BE2C (cell line): Measurements from ENCODE around the gene OSBPL6.
A peak's percentile ranks its signal among the peaks of the same experiment; 100 is the strongest.
"Not testable (repeated sequence)": the region's sequence is repeated elsewhere in the genome, so short reads cannot be mapped to it uniquely, and the experiment has no call there.

Source experiments
- DNase-seq: peaks from one replicate; pipeline ENCODE4 v3.0.0-alpha.2; 2020
- H3K27me3 ChIP-seq: fragments of 250-450 bp; sonication (Bioruptor Pico); 2 replicates; pipeline ENCODE4 v1.5.1; 2020; ENCODE audit warnings: mild to moderate bottlenecking
- H3K36me3 ChIP-seq: fragments of 250-450 bp; sonication (Bioruptor Pico); 2 replicates; pipeline ENCODE4 v1.5.1; 2020; ENCODE audit warnings: mild to moderate bottlenecking
- H3K4me1 ChIP-seq: fragments of 250-450 bp; sonication (Bioruptor Pico); 2 replicates; pipeline ENCODE4 v1.5.1; 2020
- H3K4me3 ChIP-seq: 2 replicates; pipeline ENCODE4 v1.5.1; 2011; ENCODE audit warnings: low read depth, low read length
- H3K9me3 ChIP-seq: fragments of 250-450 bp; sonication (Bioruptor Pico); 2 replicates; pipeline ENCODE4 v1.5.1; 2020
- TF ChIP-seq, protein P1 (sequence below): IDR thresholded peaks from 2 replicates; pipeline ENCODE4 v1.5.1; 2012; ENCODE audit warnings: mild to moderate bottlenecking, low read depth, low read length

The OSBPL6 gene

GRCh38 chr2:178403671-178404306 lies 209.5 kb downstream of the OSBPL6 start:
- Histone ChIP-seq H3K9me3 (no peaks in the 10 kb centered on the region), H3K4me3 (no peak overlapping the region), H3K36me3 (no peaks in the 10 kb centered on the region), H3K27me3 (no peaks in the 10 kb centered on the region), H3K4me1 (no peaks in the 10 kb centered on the region)
- no peak for DNase-seq
- TF ChIP-seq, protein P1, sequence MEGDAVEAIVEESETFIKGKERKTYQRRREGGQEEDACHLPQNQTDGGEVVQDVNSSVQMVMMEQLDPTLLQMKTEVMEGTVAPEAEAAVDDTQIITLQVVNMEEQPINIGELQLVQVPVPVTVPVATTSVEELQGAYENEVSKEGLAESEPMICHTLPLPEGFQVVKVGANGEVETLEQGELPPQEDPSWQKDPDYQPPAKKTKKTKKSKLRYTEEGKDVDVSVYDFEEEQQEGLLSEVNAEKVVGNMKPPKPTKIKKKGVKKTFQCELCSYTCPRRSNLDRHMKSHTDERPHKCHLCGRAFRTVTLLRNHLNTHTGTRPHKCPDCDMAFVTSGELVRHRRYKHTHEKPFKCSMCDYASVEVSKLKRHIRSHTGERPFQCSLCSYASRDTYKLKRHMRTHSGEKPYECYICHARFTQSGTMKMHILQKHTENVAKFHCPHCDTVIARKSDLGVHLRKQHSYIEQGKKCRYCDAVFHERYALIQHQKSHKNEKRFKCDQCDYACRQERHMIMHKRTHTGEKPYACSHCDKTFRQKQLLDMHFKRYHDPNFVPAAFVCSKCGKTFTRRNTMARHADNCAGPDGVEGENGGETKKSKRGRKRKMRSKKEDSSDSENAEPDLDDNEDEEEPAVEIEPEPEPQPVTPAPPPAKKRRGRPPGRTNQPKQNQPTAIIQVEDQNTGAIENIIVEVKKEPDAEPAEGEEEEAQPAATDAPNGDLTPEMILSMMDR = no peak

- TF ChIP-seq, protein P1 = no peak
- Histone ChIP-seq H3K9me3 (no peaks in the 10 kb centered on the region), H3K36me3 (no peaks in the 10 kb centered on the region), H3K4me3 (no peak overlapping the region), H3K4me1 (no peaks in the 10 kb centered on the region), H3K27me3 (no peaks in the 10 kb centered on the region)
- no peak for DNase-seq
These were observed 210.1 kb downstream of the OSBPL6 start for GRCh38 chr2:178404368-178404767.

- TF ChIP-seq, protein P1 = no peak
- no peaks in the 10 kb centered on the region for H3K36me3 ChIP-seq
These were observed 214.9 kb downstream of the OSBPL6 start for GRCh38 chr2:178409261-178409660.

GRCh38 chr2:178412047-178412446 lies 217.7 kb downstream of the OSBPL6 start:
- H3K27me3 ChIP-seq = no peaks in the 10 kb centered on the region
- no peaks in the 10 kb centered on the region for H3K36me3 ChIP-seq
- no peaks in the 10 kb centered on the region for H3K9me3 ChIP-seq
- H3K4me3 ChIP-seq = no peak overlapping the region
- H3K4me1 ChIP-seq = peaks cover 3% of the 10 kb centered on the region; the same call in 1 of the 2 replicates
- DNase-seq = no peak
- TF ChIP-seq, protein P1 = no peak

More at GRCh38 chr2:178409261-178409660, 214.9 kb downstream of the OSBPL6 start:
- no peaks in the 10 kb centered on the region for H3K4me1 ChIP-seq
- DNase-seq = no peak
- H3K27me3 ChIP-seq = no peaks in the 10 kb centered on the region
- no peaks in the 10 kb centered on the region for H3K9me3 ChIP-seq
- H3K4me3 ChIP-seq = no peak overlapping the region

DNA sequence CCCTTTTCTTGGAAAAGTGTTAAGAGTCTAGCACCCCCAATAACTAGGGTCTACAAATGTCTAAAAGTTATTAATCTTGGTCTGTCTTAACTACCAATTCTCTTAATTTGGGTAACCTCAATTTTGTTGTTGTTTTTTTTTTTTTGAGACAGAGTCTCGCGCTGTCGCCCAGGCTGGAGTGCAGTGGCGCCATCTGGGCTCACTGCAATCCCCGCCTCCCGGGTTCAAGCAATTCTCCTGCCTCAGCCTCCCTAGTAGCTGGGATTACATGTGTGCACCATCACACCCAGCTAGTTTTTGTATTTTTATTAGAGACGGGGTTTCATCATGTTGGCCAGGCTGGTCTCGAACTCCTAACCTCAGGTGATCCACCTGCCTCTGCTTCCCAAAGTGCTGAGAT lies 218.1 kb downstream of the OSBPL6 start:
- H3K4me1 ChIP-seq, H3K27me3 ChIP-seq, H3K4me3 ChIP-seq, H3K36me3 ChIP-seq, DNase-seq, H3K9me3 ChIP-seq: not testable (repeated sequence)

GRCh38 chr2:178413472-178414265 lies 219.4 kb downstream of the OSBPL6 start:
- Histone ChIP-seq H3K27me3 (no peaks in the 10 kb centered on the region), H3K36me3 (no peaks in the 10 kb centered on the region), H3K4me1 (peaks cover 3% of the 10 kb centered on the region; the same call in 1 of the 2 replicates), H3K4me3 (peak overlapping the region; percentile 75), H3K9me3 (no peaks in the 10 kb centered on the region)
- DNase-seq = peak; percentile 71
- TF ChIP-seq, protein P1 = no peak
